ENCODE results near the gene RAVER1. TPM values are rescaled to one million over a fixed set of nuclear protein-coding genes. Genes with fewer than 3 reads are reported as not detected.

RAVER1 gene
- total and polyA plus RNA-seq, 2 of the 13 experiments (the other 11 are each of a cell fraction or from before 2014, with no cell fraction given) = 3.6 to 7.9 TPM

DNA sequence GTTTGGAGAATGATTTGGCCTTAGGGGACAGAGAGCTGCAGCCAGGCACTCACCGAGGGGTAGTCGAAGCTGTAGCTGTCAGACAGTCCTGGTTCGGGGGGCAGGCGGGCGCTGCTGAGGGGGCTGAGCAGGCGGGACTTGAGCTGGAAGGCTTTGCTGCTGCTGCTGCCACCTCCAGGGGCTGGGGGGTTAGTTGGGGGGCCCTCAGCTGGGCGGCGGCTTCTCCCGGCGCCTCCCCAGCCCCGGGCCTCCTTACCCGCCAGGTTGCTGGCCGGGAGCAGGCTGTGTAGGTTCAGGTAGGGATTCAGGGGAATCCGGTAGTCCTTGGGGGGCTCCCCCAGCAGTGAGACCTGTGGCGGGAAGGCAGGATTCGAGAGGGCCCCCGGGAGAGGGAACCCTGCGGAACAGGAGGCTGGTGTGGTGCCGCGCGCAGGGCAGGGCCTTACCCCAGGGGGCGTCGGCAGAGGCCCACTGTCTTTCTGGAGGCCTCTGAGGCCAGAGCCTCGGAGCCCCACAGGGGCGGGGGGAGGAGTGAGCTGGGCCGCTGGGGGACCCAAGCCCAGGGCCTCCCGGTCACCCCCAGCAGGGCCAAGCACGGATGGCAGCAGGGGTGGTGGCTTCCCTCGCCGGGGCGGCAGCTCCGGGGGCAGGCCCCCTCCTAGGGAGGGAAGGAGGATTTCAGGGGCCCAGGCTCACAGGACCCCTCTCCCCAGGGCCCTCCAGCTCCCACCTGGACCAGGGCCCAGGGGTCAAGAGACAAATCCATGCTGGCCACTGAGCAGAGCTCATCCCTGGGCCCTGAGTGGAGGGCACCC is 12.5 kb downstream of the RAVER1 start:
- FAIRE-seq = no peak
- POLR2A ChIA-PET = interaction anchor here (0.6 to 2.4 kb wide), 2 partner anchors 11 to 15 kb away, joined by 3 to 10 read pairs; no protein-coding TSS in a partner anchor

More for the DNA sequence above, 12.5 kb downstream of the RAVER1 start:
- Histone ChIP-seq H3K4me1 (ENCODE audit: insufficient read depth, low read length) (peaks cover 6% of the 10 kb centered on the region), H4K20me1 (ENCODE audit: insufficient read depth, low read length) (no peaks in the 10 kb centered on the region; the same call in 1 of the 2 replicates), H3K9me3 (ENCODE audit: low read length) (no peaks in the 10 kb centered on the region), H3K79me2 (ENCODE audit: insufficient read depth, low read length) (no peaks in the 10 kb centered on the region), H3K4me3 (replicated peaks in 1 of 3; ENCODE audit: insufficient read depth in 1 of 3, low read depth in 2 of 3, low read length in 3 of 3) (no peak overlapping the region), H3K27me3 (ENCODE audit: control insufficient read depth in 1 of 2, insufficient read depth in 2 of 2, low read length in 2 of 2) (no peaks in the 10 kb centered on the region), H2AFZ (ENCODE audit: low read length) (no peak overlapping the region), H3K9ac (ENCODE audit: insufficient read depth, low read depth, low read length) (no peak overlapping the region), H3K27ac (ENCODE audit: extremely low read length, insufficient read depth, low read length) (no peak overlapping the region), H3K36me3 (replicated peaks in 1 of 2; ENCODE audit: control insufficient read depth in 1 of 2, insufficient read depth in 2 of 2, low read length in 2 of 2) (peaks cover 32 to 75% of the 10 kb centered on the region in 2 experiments), H3K4me2 (ENCODE audit: low read depth, low read length) (no peak overlapping the region)
- CTCF ChIA-PET (ENCODE audit: low intra/inter-chr PET ratio, low total read pairs) = no interaction called here
- DNase-seq (ENCODE audit: low spot score) (no peak), ATAC-seq (peak; percentile 4; the same call in 2 of the 3 replicates)
- TF ChIP-seq FOSL1 (CRISPR knock-in tag; IDR thresholded peaks at IDR 0.05; ENCODE audit: borderline replicate concordance) (no peak), RBFOX2 (IDR thresholded peaks at IDR 0.05; ENCODE audit: low read depth, low read length) (peak; percentile 62), NBN (conservative IDR thresholded peaks at IDR 0.05) (no peak), PLRG1 (conservative IDR thresholded peaks at IDR 0.05) (no peak), CBFB (CRISPR knock-in tag; IDR thresholded peaks at IDR 0.05) (no peak), CBX2 (IDR thresholded peaks at IDR 0.05; ENCODE audit: low read depth, low read length) (no peak), CBX2 (CRISPR knock-in tag; IDR thresholded peaks at IDR 0.05; ENCODE audit: low read depth) (no peak)
- TF ChIP-seq, protein P1, sequence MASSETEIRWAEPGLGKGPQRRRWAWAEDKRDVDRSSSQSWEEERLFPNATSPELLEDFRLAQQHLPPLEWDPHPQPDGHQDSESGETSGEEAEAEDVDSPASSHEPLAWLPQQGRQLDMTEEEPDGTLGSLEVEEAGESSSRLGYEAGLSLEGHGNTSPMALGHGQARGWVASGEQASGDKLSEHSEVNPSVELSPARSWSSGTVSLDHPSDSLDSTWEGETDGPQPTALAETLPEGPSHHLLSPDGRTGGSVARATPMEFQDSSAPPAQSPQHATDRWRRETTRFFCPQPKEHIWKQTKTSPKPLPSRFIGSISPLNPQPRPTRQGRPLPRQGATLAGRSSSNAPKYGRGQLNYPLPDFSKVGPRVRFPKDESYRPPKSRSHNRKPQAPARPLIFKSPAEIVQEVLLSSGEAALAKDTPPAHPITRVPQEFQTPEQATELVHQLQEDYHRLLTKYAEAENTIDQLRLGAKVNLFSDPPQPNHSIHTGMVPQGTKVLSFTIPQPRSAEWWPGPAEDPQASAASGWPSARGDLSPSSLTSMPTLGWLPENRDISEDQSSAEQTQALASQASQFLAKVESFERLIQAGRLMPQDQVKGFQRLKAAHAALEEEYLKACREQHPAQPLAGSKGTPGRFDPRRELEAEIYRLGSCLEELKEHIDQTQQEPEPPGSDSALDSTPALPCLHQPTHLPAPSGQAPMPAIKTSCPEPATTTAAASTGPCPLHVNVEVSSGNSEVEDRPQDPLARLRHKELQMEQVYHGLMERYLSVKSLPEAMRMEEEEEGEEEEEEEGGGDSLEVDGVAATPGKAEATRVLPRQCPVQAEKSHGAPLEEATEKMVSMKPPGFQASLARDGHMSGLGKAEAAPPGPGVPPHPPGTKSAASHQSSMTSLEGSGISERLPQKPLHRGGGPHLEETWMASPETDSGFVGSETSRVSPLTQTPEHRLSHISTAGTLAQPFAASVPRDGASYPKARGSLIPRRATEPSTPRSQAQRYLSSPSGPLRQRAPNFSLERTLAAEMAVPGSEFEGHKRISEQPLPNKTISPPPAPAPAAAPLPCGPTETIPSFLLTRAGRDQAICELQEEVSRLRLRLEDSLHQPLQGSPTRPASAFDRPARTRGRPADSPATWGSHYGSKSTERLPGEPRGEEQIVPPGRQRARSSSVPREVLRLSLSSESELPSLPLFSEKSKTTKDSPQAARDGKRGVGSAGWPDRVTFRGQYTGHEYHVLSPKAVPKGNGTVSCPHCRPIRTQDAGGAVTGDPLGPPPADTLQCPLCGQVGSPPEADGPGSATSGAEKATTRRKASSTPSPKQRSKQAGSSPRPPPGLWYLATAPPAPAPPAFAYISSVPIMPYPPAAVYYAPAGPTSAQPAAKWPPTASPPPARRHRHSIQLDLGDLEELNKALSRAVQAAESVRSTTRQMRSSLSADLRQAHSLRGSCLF (CRISPR knock-in tag; IDR thresholded peaks at IDR 0.05; ENCODE audit: borderline replicate concordance) = no peak
- no TSS peak for BruUV-seq (replicated peaks)
- intact Hi-C loops (cut with micrococcal nuclease; ENCODE audit: unreplicated experiment) = no loop called here
- in situ Hi-C loops (cut with HindIII; ENCODE audit: extremely low pct_ligation_motif_present, low pct_unique_long_range_greater_than_20kb) = no loop called here
- 97% methylated on average over 11 of the region's 32 CpGs for WGBS (ENCODE audit: low lambda C conversion rate)

Data from HepG2 (cell line).